Endothelial cell of umbilical vein (primary cell): Measurements from ENCODE around the gene HES7. TPM values are rescaled to one million over a fixed set of nuclear protein-coding genes. Genes with fewer than 3 reads are reported as not detected.

Experiments used
- BruUV-seq: library from RNA; stranded (reverse); fragments of 400-500 nt; replicated peaks from 2 replicates; lab custom pipeline; 2021; lab: Mats Ljungman, UMichigan
- CTCF ChIA-PET: fragments of 300-600, 350-600 bp; sonication (Branson Sonifier 250); formaldehyde crosslinking; loops from one replicate; lab custom pipeline; 2021; ENCODE audit warnings: antibody characterized with exemption, inconsistent platforms; lab: Charles Lee
- POLR2A ChIA-PET: fragments of 300-600, 350-600 bp; sonication (Branson Sonifier 250); formaldehyde crosslinking; loops from one replicate; lab custom pipeline; 2021; ENCODE audit warnings: antibody characterized with exemption, inconsistent platforms; lab: Charles Lee
- DNase-seq: peaks from one replicate; pipeline ENCODE4 v3.0.0-alpha.2; 2011; ENCODE audit warnings: low read depth, low spot score
- FAIRE-seq: peaks from 2 replicates; lab custom pipeline; 2011; peaks lifted over from hg19 to GRCh38; lab: Jason Lieb, UNC
- H2AFZ ChIP-seq: 2 replicates; pipeline ENCODE4 v1.6.0; 2012; ENCODE audit warnings: low read depth, low read length, control low read depth, inconsistent platforms
- H3K27ac ChIP-seq: 2 replicates; pipeline ENCODE4 v1.5.1; 2011; ENCODE audit warnings: low read depth, mild to moderate bottlenecking, control low read depth, low read length, moderate library complexity; ENCODE audit not compliant: insufficient read depth
- H3K27me3 ChIP-seq, 2 experiments: 2 replicates each; pipeline versions ENCODE4 v1.6.0 to v1.6.1; 2011; ENCODE audit warnings: low read length in 2 of 2, mixed read lengths in 1 of 2; ENCODE audit not compliant: control insufficient read depth in 2 of 2, insufficient read depth in 2 of 2
- H3K36me3 ChIP-seq, 2 experiments: 2 replicates in 1 of 2; 3 replicates in 1 of 2; pipeline ENCODE4 v1.5.1; 2011; ENCODE audit warnings: low read length in 2 of 2, mild to moderate bottlenecking in 1 of 2, moderate library complexity in 1 of 2; ENCODE audit not compliant: control insufficient read depth in 2 of 2, insufficient read depth in 2 of 2; ENCODE audit errors: extremely low read depth in 1 of 2
- H3K4me1 ChIP-seq: 3 replicates; pipeline ENCODE4 v1.5.1; 2011; ENCODE audit warnings: mild to moderate bottlenecking, low read length; ENCODE audit not compliant: control insufficient read depth, insufficient read depth; ENCODE audit errors: extremely low read depth
- H3K4me2 ChIP-seq: 2 replicates; pipeline ENCODE4 v1.6.1; 2011; ENCODE audit warnings: low read length, control low read depth, mixed read lengths; ENCODE audit not compliant: insufficient read depth
- H3K4me3 ChIP-seq, 3 experiments: fragments of 200-600 bp in 1 of 3; sonication (generic), shearing (Covaris generic) in 1 of 3; replicated peaks in 1 of 3; 2 replicates each; pipeline ENCODE4 v1.5.1; 2011 to 2016; ENCODE audit warnings: control low read depth in 3 of 3, low read length in 3 of 3, mild to moderate bottlenecking in 2 of 3, inconsistent platforms in 1 of 3, low read depth in 1 of 3, moderate library complexity in 1 of 3; ENCODE audit not compliant: insufficient read depth in 1 of 3
- H3K79me2 ChIP-seq: 2 replicates; pipeline ENCODE4 v1.6.0; 2012; ENCODE audit warnings: low read length, inconsistent platforms; ENCODE audit not compliant: control insufficient read depth, insufficient read depth
- H3K9ac ChIP-seq: replicated peaks from 2 replicates; pipeline ENCODE3; 2011; ENCODE audit warnings: low read length, control low read depth; ENCODE audit not compliant: insufficient read depth; ENCODE audit errors: extremely low read depth
- H3K9me1 ChIP-seq: replicated peaks from 3 replicates; pipeline ENCODE4 v1.6.0; 2011; ENCODE audit warnings: mild to moderate bottlenecking, low read length; ENCODE audit not compliant: control insufficient read depth, insufficient read depth; ENCODE audit errors: extremely low read depth
- H3K9me3 ChIP-seq: replicated peaks from 2 replicates; pipeline ENCODE4 v1.5.1; 2012; ENCODE audit warnings: low read length, inconsistent platforms; ENCODE audit not compliant: control insufficient read depth, insufficient read depth
- H4K20me1 ChIP-seq: replicated peaks from 2 replicates; pipeline ENCODE3; 2011; ENCODE audit warnings: mild to moderate bottlenecking, low read length; ENCODE audit not compliant: control insufficient read depth, insufficient read depth; ENCODE audit errors: extremely low read depth
- EZH2 ChIP-seq: IDR thresholded peaks from 2 replicates; pipeline ENCODE4 v1.6.1; 2012; ENCODE audit warnings: borderline replicate concordance, low read depth, mild to moderate bottlenecking, moderate library complexity, low read length, inconsistent platforms; ENCODE audit not compliant: severe bottlenecking
- FOS ChIP-seq: IDR thresholded peaks from 2 replicates; pipeline ENCODE4 v1.6.1; 2011; ENCODE audit warnings: mild to moderate bottlenecking, low read length, moderate library complexity, borderline replicate concordance; ENCODE audit not compliant: insufficient read depth
- GATA2 ChIP-seq: IDR thresholded peaks from 2 replicates; pipeline ENCODE4 v1.7.0; 2011; ENCODE audit warnings: low read depth, mild to moderate bottlenecking, moderate library complexity, mixed read lengths, low read length; ENCODE audit not compliant: insufficient read length, insufficient read depth
- JUN ChIP-seq: IDR thresholded peaks from 2 replicates; pipeline ENCODE4 v1.6.1; 2011; ENCODE audit warnings: borderline replicate concordance, low read depth; ENCODE audit not compliant: insufficient read length, insufficient read depth
- MYC ChIP-seq: IDR thresholded peaks from one replicate; pipeline ENCODE4 v1.6.1; 2011; ENCODE audit warnings: mild to moderate bottlenecking, low read depth, low read length
- POLR2A ChIP-seq: IDR thresholded peaks from 2 replicates; pipeline ENCODE4 v1.6.1; 2012; ENCODE audit warnings: low read depth, mild to moderate bottlenecking, control low read depth, low read length
- POLR2AphosphoS5 ChIP-seq: IDR thresholded peaks from 2 replicates; pipeline ENCODE4 v1.6.1; 2012; ENCODE audit warnings: low read depth, mild to moderate bottlenecking, control low read depth, low read length, moderate library complexity; ENCODE audit not compliant: insufficient read depth
- dilution Hi-C: fragments of 300-500 bp; cut with MboI; formaldehyde crosslinking; loops from one replicate; pipeline ENCODE4 v1.15.0; 2019; ENCODE audit warnings: low sequenced_read_pairs; ENCODE audit not compliant: extremely low pct_ligation_motif_present
- intact Hi-C: fragments of 100-400 bp; cut with micrococcal nuclease; formaldehyde crosslinking; loops from one replicate; pipeline ENCODE4 v1.10.0; 2022
- polyA plus RNA-seq, 4 experiments: library from polyadenylated mRNA; depleted of rRNA in 3 of 4; stranded (reverse) in 3 of 4; unstranded in 1 of 4; fragments of >200 nt; gene quantifications; 2 replicates each; pipeline versions ENCODE4 v1.2.1 to v1.2.3, GENCODE V29; 2011 to 2012; ENCODE audit warnings: missing spikeins in 1 of 4
- total RNA-seq: library from RNA; stranded (reverse); gene quantifications from 2 replicates; pipeline ENCODE4 v1.2.3, GENCODE V29; 2021
- TF ChIP-seq, protein P1 (sequence below), 2 donors: IDR thresholded peaks; 1 replicate in 1 of 2; 2 replicates in 1 of 2; pipeline ENCODE4 v1.5.1; 2011; ENCODE audit warnings: low read length in 2 of 2, mild to moderate bottlenecking in 2 of 2, moderate library complexity in 2 of 2, control low read depth in 1 of 2, inconsistent platforms in 1 of 2, low read depth in 1 of 2; ENCODE audit not compliant: insufficient read depth in 1 of 2; ENCODE audit errors: extremely low read depth in 1 of 2
- TF ChIP-seq, protein P2 (sequence below): IDR thresholded peaks from 2 replicates; pipeline ENCODE4 v1.6.1; 2011; ENCODE audit not compliant: insufficient read depth, insufficient read length

The HES7 gene
- total and polyA plus RNA-seq, 2 donors (not counting 3 experiments of a cell fraction or from before 2014, with no cell fraction given) = 0.19 to 0.51 TPM

DNA sequence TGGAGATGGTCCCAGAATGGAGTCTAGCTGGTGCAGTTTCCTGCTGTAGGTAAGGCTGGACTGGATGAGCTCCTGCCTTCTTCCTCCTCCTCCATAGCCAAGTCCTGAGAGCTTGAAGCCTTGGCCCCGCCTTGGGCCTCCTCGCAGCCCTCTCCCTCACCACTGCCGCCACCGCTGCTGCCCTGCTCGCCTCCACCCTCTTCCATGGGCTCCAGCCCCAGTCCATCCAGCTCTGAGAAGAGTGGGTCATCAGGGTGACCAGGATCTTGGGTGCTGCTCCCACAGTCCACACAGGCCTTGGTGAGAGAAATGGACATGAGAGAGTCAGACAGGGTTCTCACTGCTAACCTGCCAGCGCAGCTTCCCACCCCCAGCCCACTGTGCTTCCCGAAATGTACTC is 17.1 kb upstream of the HES7 start:
- ChIA-PET CTCF (interaction anchor here (3.4 to 5.6 kb wide), 2 partner anchors 10 to 18 kb away, joined by 28 to 72 read pairs; partner anchors contain the start of gene PER1), POLR2A (interaction anchor here (0.8 kb wide), 1 partner anchor 32 kb away, joined by 3 read pairs; no protein-coding TSS in a partner anchor)
- Histone ChIP-seq H3K4me2 (no peak overlapping the region), H3K27ac (no peak overlapping the region), H4K20me1 (no peaks in the 10 kb centered on the region), H3K27me3 (no peaks in the 10 kb centered on the region), H3K9ac (no peak overlapping the region), H3K4me1 (peaks cover 14% of the 10 kb centered on the region), H3K9me3 (no peaks in the 10 kb centered on the region), H3K36me3 (peaks cover 0 to 41% of the 10 kb centered on the region in 2 experiments), H3K4me3 (no peak overlapping the region), H3K79me2 (no peaks in the 10 kb centered on the region), H2AFZ (no peak overlapping the region), H3K9me1 (no peaks in the 10 kb centered on the region)
- dilution Hi-C loops (no loop called here), intact Hi-C loops (no loop called here)
- DNase-seq (no peak), FAIRE-seq (no peak)
- TF ChIP-seq POLR2AphosphoS5 (no peak), JUN (no peak), FOS (no peak), POLR2A (no peak), MYC (no peak), EZH2 (no peak), GATA2 (no peak)
- TF ChIP-seq, protein P1, sequence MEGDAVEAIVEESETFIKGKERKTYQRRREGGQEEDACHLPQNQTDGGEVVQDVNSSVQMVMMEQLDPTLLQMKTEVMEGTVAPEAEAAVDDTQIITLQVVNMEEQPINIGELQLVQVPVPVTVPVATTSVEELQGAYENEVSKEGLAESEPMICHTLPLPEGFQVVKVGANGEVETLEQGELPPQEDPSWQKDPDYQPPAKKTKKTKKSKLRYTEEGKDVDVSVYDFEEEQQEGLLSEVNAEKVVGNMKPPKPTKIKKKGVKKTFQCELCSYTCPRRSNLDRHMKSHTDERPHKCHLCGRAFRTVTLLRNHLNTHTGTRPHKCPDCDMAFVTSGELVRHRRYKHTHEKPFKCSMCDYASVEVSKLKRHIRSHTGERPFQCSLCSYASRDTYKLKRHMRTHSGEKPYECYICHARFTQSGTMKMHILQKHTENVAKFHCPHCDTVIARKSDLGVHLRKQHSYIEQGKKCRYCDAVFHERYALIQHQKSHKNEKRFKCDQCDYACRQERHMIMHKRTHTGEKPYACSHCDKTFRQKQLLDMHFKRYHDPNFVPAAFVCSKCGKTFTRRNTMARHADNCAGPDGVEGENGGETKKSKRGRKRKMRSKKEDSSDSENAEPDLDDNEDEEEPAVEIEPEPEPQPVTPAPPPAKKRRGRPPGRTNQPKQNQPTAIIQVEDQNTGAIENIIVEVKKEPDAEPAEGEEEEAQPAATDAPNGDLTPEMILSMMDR (IDR thresholded peaks at IDR 0.05; ENCODE audit: extremely low read depth in 1 of 2, insufficient read depth in 1 of 2, low read depth in 1 of 2, low read length in 2 of 2) = no peak
- TF ChIP-seq, protein P2, sequence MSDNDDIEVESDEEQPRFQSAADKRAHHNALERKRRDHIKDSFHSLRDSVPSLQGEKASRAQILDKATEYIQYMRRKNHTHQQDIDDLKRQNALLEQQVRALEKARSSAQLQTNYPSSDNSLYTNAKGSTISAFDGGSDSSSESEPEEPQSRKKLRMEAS = no peak
- BruUV-seq = no TSS peak
